Astrocyte (in vitro differentiated cells and primary cell): ENCODE results near the gene BNIPL. TPM values are rescaled to one million over a fixed set of nuclear protein-coding genes. Genes with fewer than 3 reads are reported as not detected.

ENCODE experiments used
- DNase-seq: peaks from one replicate; pipeline ENCODE4 v3.0.0-alpha.2; 2010; ENCODE audit warnings: low read depth
- FAIRE-seq: peaks from 2 replicates; lab custom pipeline; 2011; peaks lifted over from hg19 to GRCh38; lab: Jason Lieb, UNC
- H2AFZ ChIP-seq: 2 replicates; pipeline ENCODE4 v1.6.0; 2012; ENCODE audit warnings: low read depth, low read length, inconsistent platforms
- H3K27ac ChIP-seq: 2 replicates; pipeline ENCODE4 v1.5.1; 2011; ENCODE audit warnings: low read depth, low read length, inconsistent platforms
- H3K27me3 ChIP-seq: 2 replicates; pipeline ENCODE4 v1.6.0; 2011; ENCODE audit warnings: low read length, inconsistent platforms; ENCODE audit not compliant: insufficient read depth
- H3K36me3 ChIP-seq: 2 replicates; pipeline ENCODE4 v1.5.1; 2011; ENCODE audit warnings: low read length, inconsistent platforms; ENCODE audit not compliant: insufficient read depth
- H3K4me1 ChIP-seq: 2 replicates; pipeline ENCODE4 v1.5.1; 2011; ENCODE audit warnings: low read length, inconsistent platforms; ENCODE audit not compliant: insufficient read depth
- H3K4me2 ChIP-seq: 2 replicates; pipeline ENCODE4 v1.6.0; 2012; ENCODE audit warnings: low read length, inconsistent platforms
- H3K4me3 ChIP-seq: 2 replicates; pipeline ENCODE4 v1.5.1; 2011; ENCODE audit warnings: low read depth, mild to moderate bottlenecking, low read length, inconsistent platforms; ENCODE audit not compliant: insufficient read depth
- H3K79me2 ChIP-seq: 2 replicates; pipeline ENCODE4 v1.6.0; 2012; ENCODE audit warnings: mild to moderate bottlenecking, low read length, inconsistent platforms; ENCODE audit not compliant: insufficient read depth
- H3K9ac ChIP-seq: 2 replicates; pipeline ENCODE4 v1.6.0; 2012; ENCODE audit warnings: mild to moderate bottlenecking, low read length, inconsistent platforms
- H3K9me3 ChIP-seq: 2 replicates; pipeline ENCODE4 v1.5.1; 2012; ENCODE audit warnings: low read depth, mild to moderate bottlenecking, low read length, inconsistent platforms; ENCODE audit not compliant: insufficient read depth
- H4K20me1 ChIP-seq: 2 replicates; pipeline ENCODE4 v1.6.0; 2012; ENCODE audit warnings: low read length, inconsistent platforms; ENCODE audit not compliant: insufficient read depth
- H3K27ac Mint-ChIP-seq: one replicate; pipeline ENCODE4 v1.8.0; 2021; ENCODE audit warnings: mild to moderate bottlenecking, mixed read lengths; ENCODE audit not compliant: unreplicated experiment
- H3K27me3 Mint-ChIP-seq: one replicate; pipeline ENCODE4 v1.8.0; 2021; ENCODE audit warnings: low read depth, mixed read lengths; ENCODE audit not compliant: unreplicated experiment
- H3K36me3 Mint-ChIP-seq: one replicate; pipeline ENCODE4 v1.8.0; 2021; ENCODE audit warnings: low read depth, mixed read lengths; ENCODE audit not compliant: unreplicated experiment
- H3K4me1 Mint-ChIP-seq: one replicate; pipeline ENCODE4 v1.8.0; 2021; ENCODE audit warnings: low read depth, mixed read lengths; ENCODE audit not compliant: unreplicated experiment
- H3K4me3 Mint-ChIP-seq: one replicate; pipeline ENCODE4 v1.8.0; 2021; ENCODE audit warnings: mild to moderate bottlenecking, moderate library complexity, mixed read lengths; ENCODE audit not compliant: unreplicated experiment
- H3K9me3 Mint-ChIP-seq: one replicate; pipeline ENCODE4 v1.8.0; 2021; ENCODE audit warnings: mild to moderate bottlenecking, mixed read lengths; ENCODE audit not compliant: unreplicated experiment
- CTCF ChIP-seq: IDR thresholded peaks from 2 replicates; pipeline ENCODE4 v1.5.1; 2011; ENCODE audit warnings: low read depth, mild to moderate bottlenecking, inconsistent platforms, low read length, moderate library complexity; ENCODE audit not compliant: insufficient read depth
- EZH2 ChIP-seq: IDR thresholded peaks from 2 replicates; pipeline ENCODE4 v1.6.1; 2012; ENCODE audit warnings: mild to moderate bottlenecking, low read length, inconsistent platforms; ENCODE audit not compliant: insufficient read depth
- total RNA-seq: library from RNA; stranded (reverse); gene quantifications from 2 replicates; pipeline ENCODE4 v1.2.1, GENCODE V29; 2021

Gene BNIPL
- total RNA-seq, 1 donor from 2014 or later = 0.73 TPM

GRCh38 chr1:151001602-151002001 is 34.8 kb upstream of the BNIPL start:
- Histone ChIP-seq H3K27me3 (no peaks in the 10 kb centered on the region), H4K20me1 (no peaks in the 10 kb centered on the region), H3K27ac (no peak overlapping the region), H3K79me2 (peaks cover 3% of the 10 kb centered on the region), H3K9ac (no peak overlapping the region), H3K4me3 (no peak overlapping the region), H3K4me2 (no peak overlapping the region), H3K4me1 (peaks cover 45% of the 10 kb centered on the region), H2AFZ (no peak overlapping the region), H3K9me3 (no peaks in the 10 kb centered on the region), H3K36me3 (no peaks in the 10 kb centered on the region)
- no peak for TF ChIP-seq CTCF
- no peak for TF ChIP-seq EZH2
- Mint-ChIP-seq H3K36me3 (peaks cover 12% of the 10 kb centered on the region), H3K4me1 (peaks cover 46% of the 10 kb centered on the region), H3K27me3 (no peaks in the 10 kb centered on the region), H3K4me3 (no peak overlapping the region), H3K9me3 (peaks cover 2% of the 10 kb centered on the region), H3K27ac (no peak overlapping the region)
- DNase-seq (no peak), FAIRE-seq (no peak)

GRCh38 chr1:151002051-151002450 is 34.3 kb upstream of the BNIPL start:
- FAIRE-seq = no peak
- Histone ChIP-seq H3K4me1 (peaks cover 48% of the 10 kb centered on the region), H3K79me2 (peaks cover 3% of the 10 kb centered on the region), H3K4me2 (no peak overlapping the region), H3K27ac (no peak overlapping the region), H3K4me3 (no peak overlapping the region), H3K27me3 (no peaks in the 10 kb centered on the region), H3K9ac (no peak overlapping the region), H3K36me3 (no peaks in the 10 kb centered on the region), H4K20me1 (no peaks in the 10 kb centered on the region), H2AFZ (no peak overlapping the region), H3K9me3 (no peaks in the 10 kb centered on the region)
- no peak for DNase-seq
- H3K36me3 Mint-ChIP-seq = peaks cover 9% of the 10 kb centered on the region
- H3K27ac Mint-ChIP-seq = no peak overlapping the region
- H3K27me3 Mint-ChIP-seq = no peaks in the 10 kb centered on the region
- no peak overlapping the region for H3K4me3 Mint-ChIP-seq
- TF ChIP-seq CTCF (no peak), EZH2 (no peak)
- peaks cover 45% of the 10 kb centered on the region for H3K4me1 Mint-ChIP-seq
- peaks cover 2% of the 10 kb centered on the region for H3K9me3 Mint-ChIP-seq

- Histone ChIP-seq H3K27me3 (no peaks in the 10 kb centered on the region), H3K27ac (no peak overlapping the region), H3K4me1 (peaks cover 51% of the 10 kb centered on the region), H3K4me3 (no peak overlapping the region), H3K4me2 (no peak overlapping the region), H2AFZ (no peak overlapping the region), H3K79me2 (peaks cover 3% of the 10 kb centered on the region), H3K36me3 (no peaks in the 10 kb centered on the region), H3K9ac (no peak overlapping the region), H3K9me3 (no peaks in the 10 kb centered on the region), H4K20me1 (no peaks in the 10 kb centered on the region)
- no peak overlapping the region for H3K4me3 Mint-ChIP-seq
- no peaks in the 10 kb centered on the region for H3K27me3 Mint-ChIP-seq
- no peak for DNase-seq
- H3K36me3 Mint-ChIP-seq = peaks cover 5% of the 10 kb centered on the region
- peaks cover 45% of the 10 kb centered on the region for H3K4me1 Mint-ChIP-seq
- no peak for FAIRE-seq
- H3K9me3 Mint-ChIP-seq = no peaks in the 10 kb centered on the region
- H3K27ac Mint-ChIP-seq = peak overlapping the region; percentile 69
- TF ChIP-seq CTCF (no peak), EZH2 (no peak)
Observed at GRCh38 chr1:151002611-151003010, 33.8 kb upstream of the BNIPL start.
